ENCODE results near the gene CDHR4. TPM values are rescaled to one million over a fixed set of nuclear protein-coding genes. Genes with fewer than 3 reads are reported as not detected.
A peak's percentile ranks its signal among the peaks of the same experiment; 100 is the strongest.

CDHR4 gene
- total and polyA plus RNA-seq, 9 of the 15 experiments (the other 6 are each of a cell fraction or from before 2014, with no cell fraction given), result 0.21 TPM; not detected in 8

DNA sequence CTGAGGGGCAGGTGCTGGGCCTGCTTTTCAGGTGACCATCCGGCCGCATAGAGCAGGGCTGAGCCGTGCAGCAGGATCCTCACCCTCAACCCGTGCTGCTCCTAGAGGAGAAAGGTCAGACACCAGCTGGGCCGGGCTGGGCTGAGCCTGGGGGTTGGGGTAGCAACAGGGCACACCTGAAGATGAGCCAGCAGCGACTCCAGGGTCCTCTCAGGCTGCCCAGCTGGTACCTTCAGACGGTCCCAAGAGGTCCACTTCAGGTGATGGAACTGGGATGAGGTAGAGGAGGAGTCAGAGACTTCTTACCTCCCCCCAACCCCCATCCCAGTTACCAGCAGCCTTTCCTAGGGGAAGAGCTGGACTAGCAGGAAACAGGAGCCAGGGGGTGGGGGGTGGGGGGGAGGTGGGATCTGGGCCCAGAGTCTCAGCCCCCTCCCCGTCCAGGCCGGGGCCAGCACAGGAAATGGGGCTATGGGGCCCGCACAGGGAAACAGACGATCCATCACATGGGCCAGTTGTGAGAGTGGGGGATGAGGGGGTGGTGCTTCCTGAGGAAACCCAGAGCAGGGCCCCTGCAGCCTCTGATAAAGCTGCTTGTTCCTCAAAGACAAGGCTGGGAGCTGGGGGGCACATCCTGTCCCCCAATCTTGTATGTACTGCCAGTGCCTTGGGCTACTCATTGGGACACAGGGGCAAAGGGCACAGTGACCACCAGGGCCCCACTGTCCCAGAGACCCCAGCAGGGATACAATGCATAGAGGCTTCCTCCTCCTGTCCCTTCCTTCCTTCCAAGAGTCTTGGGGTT, 6.4 kb upstream of the CDHR4 start (continued):
- TF ChIP-seq, protein P1, sequence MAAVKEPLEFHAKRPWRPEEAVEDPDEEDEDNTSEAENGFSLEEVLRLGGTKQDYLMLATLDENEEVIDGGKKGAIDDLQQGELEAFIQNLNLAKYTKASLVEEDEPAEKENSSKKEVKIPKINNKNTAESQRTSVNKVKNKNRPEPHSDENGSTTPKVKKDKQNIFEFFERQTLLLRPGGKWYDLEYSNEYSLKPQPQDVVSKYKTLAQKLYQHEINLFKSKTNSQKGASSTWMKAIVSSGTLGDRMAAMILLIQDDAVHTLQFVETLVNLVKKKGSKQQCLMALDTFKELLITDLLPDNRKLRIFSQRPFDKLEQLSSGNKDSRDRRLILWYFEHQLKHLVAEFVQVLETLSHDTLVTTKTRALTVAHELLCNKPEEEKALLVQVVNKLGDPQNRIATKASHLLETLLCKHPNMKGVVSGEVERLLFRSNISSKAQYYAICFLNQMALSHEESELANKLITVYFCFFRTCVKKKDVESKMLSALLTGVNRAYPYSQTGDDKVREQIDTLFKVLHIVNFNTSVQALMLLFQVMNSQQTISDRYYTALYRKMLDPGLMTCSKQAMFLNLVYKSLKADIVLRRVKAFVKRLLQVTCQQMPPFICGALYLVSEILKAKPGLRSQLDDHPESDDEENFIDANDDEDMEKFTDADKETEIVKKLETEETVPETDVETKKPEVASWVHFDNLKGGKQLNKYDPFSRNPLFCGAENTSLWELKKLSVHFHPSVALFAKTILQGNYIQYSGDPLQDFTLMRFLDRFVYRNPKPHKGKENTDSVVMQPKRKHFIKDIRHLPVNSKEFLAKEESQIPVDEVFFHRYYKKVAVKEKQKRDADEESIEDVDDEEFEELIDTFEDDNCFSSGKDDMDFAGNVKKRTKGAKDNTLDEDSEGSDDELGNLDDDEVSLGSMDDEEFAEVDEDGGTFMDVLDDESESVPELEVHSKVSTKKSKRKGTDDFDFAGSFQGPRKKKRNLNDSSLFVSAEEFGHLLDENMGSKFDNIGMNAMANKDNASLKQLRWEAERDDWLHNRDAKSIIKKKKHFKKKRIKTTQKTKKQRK (IDR thresholded peaks at IDR 0.05; ENCODE audit: borderline replicate concordance, low read depth, low read length), result no peak
- TF ChIP-seq, protein P2, sequence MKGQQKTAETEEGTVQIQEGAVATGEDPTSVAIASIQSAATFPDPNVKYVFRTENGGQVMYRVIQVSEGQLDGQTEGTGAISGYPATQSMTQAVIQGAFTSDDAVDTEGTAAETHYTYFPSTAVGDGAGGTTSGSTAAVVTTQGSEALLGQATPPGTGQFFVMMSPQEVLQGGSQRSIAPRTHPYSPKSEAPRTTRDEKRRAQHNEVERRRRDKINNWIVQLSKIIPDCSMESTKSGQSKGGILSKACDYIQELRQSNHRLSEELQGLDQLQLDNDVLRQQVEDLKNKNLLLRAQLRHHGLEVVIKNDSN (CRISPR knock-in tag; IDR thresholded peaks at IDR 0.05), result 0 out of 2 replicates have a peak, but pooled peaks have one; percentile 20
- TF ChIP-seq FOXA1 (IDR thresholded peaks at IDR 0.05; ENCODE audit: borderline replicate concordance) (no peak), CC2D1A (IDR thresholded peaks at IDR 0.05) (peak; percentile 31; the same call in 1 of the 2 replicates), ARID1B (IDR thresholded peaks at IDR 0.05) (peak; percentile 84), SIN3A (IDR thresholded peaks at IDR 0.05; ENCODE audit: borderline replicate concordance in 2 of 2, control insufficient read depth in 1 of 2, low read depth in 2 of 2, low read length in 2 of 2) (no peak), MED1 (CRISPR knock-in tag; IDR thresholded peaks at IDR 0.05; ENCODE audit: borderline replicate concordance) (no peak), SMARCE1 (IDR thresholded peaks at IDR 0.05) (peak; percentile 35; the same call in 1 of the 2 replicates), NFIC (IDR thresholded peaks at IDR 0.05) (peak; percentile 48; the same call in 1 of the 2 replicates), TAL1 (IDR thresholded peaks at IDR 0.05) (peak; percentile 53; the same call in 1 of the 2 replicates), LCOR (CRISPR knock-in tag; IDR thresholded peaks at IDR 0.05) (no peak)
- TF ChIP-seq, protein P3, sequence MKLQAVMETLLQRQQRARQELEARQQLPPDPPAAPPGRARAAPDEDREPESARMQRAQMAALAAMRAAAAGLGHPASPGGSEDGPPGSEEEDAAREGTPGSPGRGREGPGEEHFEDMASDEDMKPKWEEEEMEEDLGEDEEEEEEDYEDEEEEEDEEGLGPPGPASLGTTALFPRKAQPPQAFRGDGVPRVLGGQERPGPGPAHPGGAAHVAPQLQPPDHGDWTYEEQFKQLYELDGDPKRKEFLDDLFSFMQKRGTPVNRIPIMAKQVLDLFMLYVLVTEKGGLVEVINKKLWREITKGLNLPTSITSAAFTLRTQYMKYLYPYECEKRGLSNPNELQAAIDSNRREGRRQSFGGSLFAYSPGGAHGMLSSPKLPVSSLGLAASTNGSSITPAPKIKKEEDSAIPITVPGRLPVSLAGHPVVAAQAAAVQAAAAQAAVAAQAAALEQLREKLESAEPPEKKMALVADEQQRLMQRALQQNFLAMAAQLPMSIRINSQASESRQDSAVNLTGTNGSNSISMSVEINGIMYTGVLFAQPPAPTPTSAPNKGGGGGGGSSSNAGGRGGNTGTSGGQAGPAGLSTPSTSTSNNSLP (IDR thresholded peaks at IDR 0.05; ENCODE audit: borderline replicate concordance, low read depth, low read length), result no peak
- TF ChIP-seq, protein P4, sequence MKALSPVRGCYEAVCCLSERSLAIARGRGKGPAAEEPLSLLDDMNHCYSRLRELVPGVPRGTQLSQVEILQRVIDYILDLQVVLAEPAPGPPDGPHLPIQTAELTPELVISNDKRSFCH (CRISPR knock-in tag; IDR thresholded peaks at IDR 0.05), result no peak
- TF ChIP-seq, protein P4 (tag; IDR thresholded peaks at IDR 0.05), result 0 out of 2 replicates have a peak, but pooled peaks have one; percentile 24
- TF ChIP-seq, protein P5, sequence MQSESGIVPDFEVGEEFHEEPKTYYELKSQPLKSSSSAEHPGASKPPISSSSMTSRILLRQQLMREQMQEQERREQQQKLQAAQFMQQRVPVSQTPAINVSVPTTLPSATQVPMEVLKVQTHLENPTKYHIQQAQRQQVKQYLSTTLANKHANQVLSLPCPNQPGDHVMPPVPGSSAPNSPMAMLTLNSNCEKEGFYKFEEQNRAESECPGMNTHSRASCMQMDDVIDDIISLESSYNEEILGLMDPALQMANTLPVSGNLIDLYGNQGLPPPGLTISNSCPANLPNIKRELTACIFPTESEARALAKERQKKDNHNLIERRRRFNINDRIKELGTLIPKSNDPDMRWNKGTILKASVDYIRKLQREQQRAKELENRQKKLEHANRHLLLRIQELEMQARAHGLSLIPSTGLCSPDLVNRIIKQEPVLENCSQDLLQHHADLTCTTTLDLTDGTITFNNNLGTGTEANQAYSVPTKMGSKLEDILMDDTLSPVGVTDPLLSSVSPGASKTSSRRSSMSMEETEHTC (IDR thresholded peaks at IDR 0.05), result no peak
- TF ChIP-seq, protein P6, sequence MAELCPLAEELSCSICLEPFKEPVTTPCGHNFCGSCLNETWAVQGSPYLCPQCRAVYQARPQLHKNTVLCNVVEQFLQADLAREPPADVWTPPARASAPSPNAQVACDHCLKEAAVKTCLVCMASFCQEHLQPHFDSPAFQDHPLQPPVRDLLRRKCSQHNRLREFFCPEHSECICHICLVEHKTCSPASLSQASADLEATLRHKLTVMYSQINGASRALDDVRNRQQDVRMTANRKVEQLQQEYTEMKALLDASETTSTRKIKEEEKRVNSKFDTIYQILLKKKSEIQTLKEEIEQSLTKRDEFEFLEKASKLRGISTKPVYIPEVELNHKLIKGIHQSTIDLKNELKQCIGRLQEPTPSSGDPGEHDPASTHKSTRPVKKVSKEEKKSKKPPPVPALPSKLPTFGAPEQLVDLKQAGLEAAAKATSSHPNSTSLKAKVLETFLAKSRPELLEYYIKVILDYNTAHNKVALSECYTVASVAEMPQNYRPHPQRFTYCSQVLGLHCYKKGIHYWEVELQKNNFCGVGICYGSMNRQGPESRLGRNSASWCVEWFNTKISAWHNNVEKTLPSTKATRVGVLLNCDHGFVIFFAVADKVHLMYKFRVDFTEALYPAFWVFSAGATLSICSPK (IDR thresholded peaks at IDR 0.05; ENCODE audit: borderline replicate concordance), result no peak
